ENCODE results near the gene ATG10.
A peak's percentile ranks its signal among the peaks of the same experiment; 100 is the strongest.
"Not testable (repeated sequence)": the region's sequence is repeated elsewhere in the genome, so short reads cannot be mapped to it uniquely, and the experiment has no call there.

Gene ATG10

GRCh38 chr5:81972492-81972783, 615 bp downstream of the ATG10 start:
- CTCF ChIA-PET, result no interaction called here
- DNase-seq (ENCODE audit: low spot score), result no peak
- POLR2A ChIA-PET (ENCODE audit: low non-redundant PET), result interaction anchor here (0.9 kb wide), 2 partner anchors 121 to 221 kb away, joined by 4 to 5 read pairs; no protein-coding TSS in a partner anchor
- TF ChIP-seq, protein P1, sequence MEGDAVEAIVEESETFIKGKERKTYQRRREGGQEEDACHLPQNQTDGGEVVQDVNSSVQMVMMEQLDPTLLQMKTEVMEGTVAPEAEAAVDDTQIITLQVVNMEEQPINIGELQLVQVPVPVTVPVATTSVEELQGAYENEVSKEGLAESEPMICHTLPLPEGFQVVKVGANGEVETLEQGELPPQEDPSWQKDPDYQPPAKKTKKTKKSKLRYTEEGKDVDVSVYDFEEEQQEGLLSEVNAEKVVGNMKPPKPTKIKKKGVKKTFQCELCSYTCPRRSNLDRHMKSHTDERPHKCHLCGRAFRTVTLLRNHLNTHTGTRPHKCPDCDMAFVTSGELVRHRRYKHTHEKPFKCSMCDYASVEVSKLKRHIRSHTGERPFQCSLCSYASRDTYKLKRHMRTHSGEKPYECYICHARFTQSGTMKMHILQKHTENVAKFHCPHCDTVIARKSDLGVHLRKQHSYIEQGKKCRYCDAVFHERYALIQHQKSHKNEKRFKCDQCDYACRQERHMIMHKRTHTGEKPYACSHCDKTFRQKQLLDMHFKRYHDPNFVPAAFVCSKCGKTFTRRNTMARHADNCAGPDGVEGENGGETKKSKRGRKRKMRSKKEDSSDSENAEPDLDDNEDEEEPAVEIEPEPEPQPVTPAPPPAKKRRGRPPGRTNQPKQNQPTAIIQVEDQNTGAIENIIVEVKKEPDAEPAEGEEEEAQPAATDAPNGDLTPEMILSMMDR (conservative IDR thresholded peaks at IDR 0.05; ENCODE audit: low read depth), result no peak
- peak overlapping the region; percentile 93 for H3K27ac ChIP-seq

DNA sequence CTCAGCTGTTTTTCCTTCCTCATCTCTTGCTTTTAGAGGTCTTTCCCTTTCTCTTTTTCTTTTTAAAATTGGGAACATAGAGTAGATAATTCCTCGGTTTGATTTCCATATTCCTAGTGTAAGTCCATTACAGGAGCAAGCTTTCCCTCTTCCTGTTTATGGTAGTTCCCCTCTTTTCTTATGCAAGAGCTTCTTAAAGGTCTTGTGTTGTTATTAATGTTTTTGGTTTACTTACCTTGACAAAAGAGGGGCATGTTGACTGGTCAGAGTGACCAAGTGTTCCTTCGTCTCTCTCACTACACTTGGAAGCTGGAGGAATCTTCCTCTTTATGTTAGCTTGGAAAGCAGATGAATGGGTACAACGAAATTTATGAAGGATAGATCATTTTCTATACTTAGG, 8.3 kb downstream of the ATG10 start:
- DNase-seq (ENCODE audit: low spot score), result no peak
- POLR2A ChIA-PET (ENCODE audit: low non-redundant PET), result no interaction called here
- TF ChIP-seq, protein P1 (conservative IDR thresholded peaks at IDR 0.05; ENCODE audit: low read depth), result no peak
- CTCF ChIA-PET, result no interaction called here
- H3K27ac ChIP-seq, result no peak overlapping the region

DNA sequence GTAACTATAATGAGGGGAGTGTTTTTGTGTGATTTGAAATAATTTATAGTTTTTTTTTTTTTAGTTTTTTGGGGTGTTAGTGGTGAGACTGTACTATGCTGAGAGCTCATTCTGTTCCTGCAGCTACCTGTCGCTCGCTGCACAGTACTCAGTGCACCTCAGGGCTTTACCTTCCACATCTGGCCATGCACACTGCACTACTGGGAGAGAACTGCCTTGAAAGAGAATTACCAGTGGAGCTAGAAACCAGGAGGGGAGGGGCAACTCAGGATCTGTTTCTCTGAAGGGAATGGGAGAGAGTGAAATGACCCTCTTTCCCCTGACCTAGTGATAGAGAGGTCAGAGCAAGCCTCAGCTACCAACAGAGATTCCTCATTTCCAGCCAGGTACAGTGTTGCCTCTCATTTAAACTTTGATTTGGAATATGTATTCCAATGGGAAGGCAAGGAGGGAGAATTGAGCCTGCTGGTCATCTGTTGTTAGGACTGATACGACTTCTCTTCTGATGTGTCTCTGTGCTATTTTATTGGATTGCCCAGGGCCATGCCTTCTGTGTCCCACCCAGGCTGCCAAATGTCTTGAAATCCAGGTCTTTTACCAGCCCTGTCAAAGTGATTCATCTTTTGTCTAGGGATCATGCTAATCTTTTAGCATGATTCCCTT, 8.9 kb downstream of the ATG10 start:
- TF ChIP-seq, protein P1 (conservative IDR thresholded peaks at IDR 0.05; ENCODE audit: low read depth), result no peak
- no peak for DNase-seq (ENCODE audit: low spot score)
- POLR2A ChIA-PET (ENCODE audit: low non-redundant PET), result no interaction called here
- CTCF ChIA-PET, result no interaction called here
- H3K27ac ChIP-seq, result no peak overlapping the region

- CTCF ChIA-PET; POLR2A ChIA-PET (ENCODE audit: low non-redundant PET); DNase-seq (ENCODE audit: low spot score); H3K27ac ChIP-seq: not testable (repeated sequence)
Observed at GRCh38 chr5:81982172-81982685, 10.4 kb downstream of the ATG10 start.

DNA sequence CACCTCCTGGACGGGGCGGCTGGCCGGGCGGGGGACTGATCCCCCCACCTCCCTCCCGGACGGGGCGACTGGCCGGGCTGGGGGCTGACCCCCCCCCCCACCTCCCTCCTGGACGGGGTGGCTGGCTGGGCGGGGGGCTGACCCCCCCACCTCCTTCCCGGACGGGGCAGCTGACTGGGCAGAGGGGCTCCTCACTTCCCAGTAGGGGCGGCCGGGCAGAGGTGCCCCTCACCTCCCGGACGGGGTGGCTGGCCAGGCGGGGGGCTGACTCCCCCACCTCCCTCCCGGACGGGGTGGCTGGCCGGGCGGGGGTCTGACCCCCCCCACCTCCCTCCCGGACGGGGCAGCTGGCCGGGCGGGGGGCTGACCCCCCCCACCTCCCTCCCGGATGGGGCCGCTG, 11.3 kb downstream of the ATG10 start:
- POLR2A ChIA-PET (ENCODE audit: low non-redundant PET); DNase-seq (ENCODE audit: low spot score); CTCF ChIA-PET; H3K27ac ChIP-seq: not testable (repeated sequence)

DNA sequence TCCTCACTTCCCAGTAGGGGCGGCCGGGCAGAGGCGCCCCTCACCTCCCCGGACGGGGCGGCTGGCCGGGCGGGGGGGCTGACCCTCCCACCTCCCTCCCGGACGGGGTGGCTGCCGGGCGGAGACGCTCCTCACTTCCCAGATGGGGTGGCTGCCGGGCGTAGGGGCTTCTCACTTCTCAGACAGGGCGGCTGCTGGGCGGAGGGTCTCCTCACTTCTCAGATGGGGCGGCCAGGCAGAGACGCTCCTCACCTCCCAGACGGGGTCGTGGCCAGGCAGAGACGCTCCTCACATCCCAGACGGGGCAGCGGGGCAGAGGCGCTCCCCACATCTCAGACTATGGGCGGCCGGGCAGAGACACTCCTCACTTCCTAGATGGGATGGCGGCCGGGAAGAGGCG, 11.7 kb downstream of the ATG10 start:
- POLR2A ChIA-PET (ENCODE audit: low non-redundant PET); DNase-seq (ENCODE audit: low spot score); CTCF ChIA-PET: not testable (repeated sequence)

GRCh38 chr5:81986126-81986525, 14.3 kb downstream of the ATG10 start:
- ChIA-PET CTCF (no interaction called here), POLR2A (ENCODE audit: low non-redundant PET) (interaction anchor here (0.6 kb wide), 1 partner anchor 10 kb away, joined by 3 read pairs; no protein-coding TSS in a partner anchor)
- TF ChIP-seq, protein P1 (conservative IDR thresholded peaks at IDR 0.05; ENCODE audit: low read depth), result no peak
- no peak overlapping the region for H3K27ac ChIP-seq
- no peak for DNase-seq (ENCODE audit: low spot score)

More for the DNA sequence above, 11.7 kb downstream of the ATG10 start:
- not testable (repeated sequence) for H3K27ac ChIP-seq

DNA sequence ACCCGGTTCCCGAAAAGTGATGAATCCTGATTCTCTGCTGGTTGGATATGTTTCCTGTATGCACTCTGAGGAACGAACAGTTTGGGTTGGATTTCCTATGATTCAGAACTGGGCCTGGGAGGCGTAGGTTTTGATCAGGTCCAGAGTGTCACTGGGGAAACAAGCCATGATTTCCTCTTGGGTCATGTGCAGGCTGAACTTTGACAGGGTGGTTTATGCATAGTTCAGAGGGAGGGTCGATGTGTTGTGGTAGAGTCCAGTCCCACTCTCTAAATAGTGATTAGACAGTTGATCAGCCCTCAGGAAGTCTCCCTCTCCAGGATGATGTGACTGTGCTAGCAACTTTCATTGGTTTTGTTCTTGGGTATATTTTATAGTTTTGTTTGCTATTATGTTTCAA, 17.4 kb downstream of the ATG10 start:
- DNase-seq (ENCODE audit: low spot score), result no peak
- ChIA-PET CTCF (no interaction called here), POLR2A (ENCODE audit: low non-redundant PET) (no interaction called here)
- H3K27ac ChIP-seq, result no peak overlapping the region
- TF ChIP-seq, protein P1 (conservative IDR thresholded peaks at IDR 0.05; ENCODE audit: low read depth), result no peak

Data from RWPE1 (cell line).